Measurements from ENCODE around the gene COL15A1. TPM values are rescaled to one million over a fixed set of nuclear protein-coding genes. Genes with fewer than 3 reads are reported as not detected.

The COL15A1 gene
- total and polyA plus RNA-seq, 2 of the 13 experiments (the other 11 are each of a cell fraction or from before 2014, with no cell fraction given), result not detected

DNA sequence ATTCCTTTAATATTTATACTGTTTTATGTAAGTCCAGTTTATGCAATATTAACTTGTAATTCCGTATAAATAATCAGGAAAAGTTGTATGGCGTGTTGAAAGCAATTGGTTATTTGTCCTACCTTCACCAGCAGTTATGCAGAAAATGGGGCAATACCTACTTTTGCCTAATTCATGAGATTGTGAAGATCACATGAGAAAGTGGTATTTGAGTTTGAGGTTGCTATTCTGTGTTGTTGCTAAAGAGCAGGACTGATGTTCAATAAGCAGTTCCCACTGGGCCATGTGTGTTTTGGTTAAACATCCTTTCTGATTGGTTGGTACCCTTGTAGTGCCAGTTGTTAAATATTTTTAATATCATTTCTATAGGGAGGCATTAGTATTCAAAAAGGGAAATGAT, 164.4 kb downstream of the COL15A1 start:
- H3K79me2 ChIP-seq (ENCODE audit: insufficient read depth, low read length), result peaks cover 24% of the 10 kb centered on the region
- ChIA-PET CTCF (ENCODE audit: low intra/inter-chr PET ratio, low total read pairs) (no interaction called here), POLR2A (no interaction called here)
- no peak overlapping the region for H2AFZ ChIP-seq (ENCODE audit: low read length)
- no TSS peak for BruUV-seq (replicated peaks)
- DNase-seq (ENCODE audit: low spot score) (no peak), ATAC-seq (no peak), FAIRE-seq (no peak)
- H3K4me2 ChIP-seq (ENCODE audit: low read depth, low read length), result no peak overlapping the region
- H3K27me3 ChIP-seq (ENCODE audit: control insufficient read depth in 1 of 2, insufficient read depth in 2 of 2, low read length in 2 of 2), result no peaks in the 10 kb centered on the region; a peak in 1 of 5 replicates
- no peaks in the 10 kb centered on the region for H3K9me3 ChIP-seq (ENCODE audit: low read length)
- in situ Hi-C loops (cut with HindIII; ENCODE audit: extremely low pct_ligation_motif_present, low pct_unique_long_range_greater_than_20kb), result no loop called here
- H3K9ac ChIP-seq (ENCODE audit: insufficient read depth, low read depth, low read length), result no peak overlapping the region
- no peak overlapping the region for H3K27ac ChIP-seq (ENCODE audit: extremely low read length, insufficient read depth, low read length)
- H4K20me1 ChIP-seq (ENCODE audit: insufficient read depth, low read length), result no peaks in the 10 kb centered on the region
- 99% methylated on average over 2 of the region's 2 CpGs for WGBS (ENCODE audit: low lambda C conversion rate)
- TF ChIP-seq KLF9 (CRISPR knock-in tag; IDR thresholded peaks at IDR 0.05; ENCODE audit: low read depth) (no peak), ZNF841 (CRISPR knock-in tag; IDR thresholded peaks at IDR 0.05; ENCODE audit: borderline replicate concordance) (no peak), ZBTB2 (CRISPR knock-in tag; IDR thresholded peaks at IDR 0.05; ENCODE audit: low read depth) (no peak), FOXK2 (IDR thresholded peaks at IDR 0.05) (no peak)
- H3K36me3 ChIP-seq (replicated peaks in 1 of 2; ENCODE audit: control insufficient read depth in 1 of 2, insufficient read depth in 2 of 2, low read length in 2 of 2), result no peaks in the 10 kb centered on the region
- intact Hi-C loops (cut with micrococcal nuclease; ENCODE audit: unreplicated experiment), result no loop called here
- peaks cover 42% of the 10 kb centered on the region for H3K4me1 ChIP-seq (ENCODE audit: insufficient read depth, low read length)
- no peak overlapping the region for H3K4me3 ChIP-seq (replicated peaks in 1 of 3; ENCODE audit: insufficient read depth in 1 of 3, low read depth in 2 of 3, low read length in 3 of 3)

DNA sequence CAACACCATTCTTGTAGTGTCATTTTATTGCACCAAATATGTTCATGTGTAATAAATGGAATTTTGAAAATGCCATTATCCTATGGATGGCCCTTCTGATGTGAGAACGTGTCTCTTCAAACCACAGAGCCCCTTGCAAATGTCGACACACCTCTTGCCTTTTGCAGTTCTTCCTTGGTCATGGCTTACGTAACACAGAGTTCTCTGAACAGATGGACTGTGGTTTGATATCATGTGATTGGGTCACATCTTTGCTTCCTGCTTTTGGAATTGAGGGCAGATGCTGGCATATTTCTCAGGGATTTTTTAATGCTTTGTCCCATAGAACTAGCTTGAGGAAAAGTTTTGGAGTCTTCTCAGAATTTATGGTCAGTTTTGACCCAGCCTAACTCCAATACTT, 165.8 kb downstream of the COL15A1 start:
- Histone ChIP-seq H3K9me3 (ENCODE audit: low read length) (no peaks in the 10 kb centered on the region), H2AFZ (ENCODE audit: low read length) (no peak overlapping the region), H3K9ac (ENCODE audit: insufficient read depth, low read depth, low read length) (no peak overlapping the region), H3K27me3 (ENCODE audit: control insufficient read depth in 1 of 2, insufficient read depth in 2 of 2, low read length in 2 of 2) (no peaks in the 10 kb centered on the region), H3K4me1 (ENCODE audit: insufficient read depth, low read length) (peaks cover 29% of the 10 kb centered on the region), H3K36me3 (replicated peaks in 1 of 2; ENCODE audit: control insufficient read depth in 1 of 2, insufficient read depth in 2 of 2, low read length in 2 of 2) (no peaks in the 10 kb centered on the region), H3K79me2 (ENCODE audit: insufficient read depth, low read length) (peaks cover 24% of the 10 kb centered on the region), H3K4me2 (ENCODE audit: low read depth, low read length) (no peak overlapping the region), H4K20me1 (ENCODE audit: insufficient read depth, low read length) (no peaks in the 10 kb centered on the region), H3K4me3 (replicated peaks in 1 of 3; ENCODE audit: insufficient read depth in 1 of 3, low read depth in 2 of 3, low read length in 3 of 3) (no peak overlapping the region), H3K27ac (ENCODE audit: extremely low read length, insufficient read depth, low read length) (no peak overlapping the region)
- in situ Hi-C loops (cut with HindIII; ENCODE audit: extremely low pct_ligation_motif_present, low pct_unique_long_range_greater_than_20kb) (no loop called here), intact Hi-C loops (cut with micrococcal nuclease; ENCODE audit: unreplicated experiment) (no loop called here)
- TF ChIP-seq CHD2 (IDR thresholded peaks at IDR 0.05; ENCODE audit: low read depth, low read length) (no peak), CEBPB (IDR thresholded peaks at IDR 0.05; ENCODE audit: borderline replicate concordance, low read depth, low read length) (peak; percentile 12; the same call in 1 of the 2 replicates), ZNF749 (CRISPR knock-in tag; IDR thresholded peaks at IDR 0.05; ENCODE audit: borderline replicate concordance) (no peak)
- TF ChIP-seq, protein P1, sequence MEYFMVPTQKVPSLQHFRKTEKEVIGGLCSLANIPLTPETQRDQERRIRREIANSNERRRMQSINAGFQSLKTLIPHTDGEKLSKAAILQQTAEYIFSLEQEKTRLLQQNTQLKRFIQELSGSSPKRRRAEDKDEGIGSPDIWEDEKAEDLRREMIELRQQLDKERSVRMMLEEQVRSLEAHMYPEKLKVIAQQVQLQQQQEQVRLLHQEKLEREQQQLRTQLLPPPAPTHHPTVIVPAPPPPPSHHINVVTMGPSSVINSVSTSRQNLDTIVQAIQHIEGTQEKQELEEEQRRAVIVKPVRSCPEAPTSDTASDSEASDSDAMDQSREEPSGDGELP (IDR thresholded peaks at IDR 0.05; ENCODE audit: borderline replicate concordance, low read depth), result no peak
- no peak for FAIRE-seq
- WGBS (ENCODE audit: low lambda C conversion rate), result 96% methylated on average over 3 of the region's 3 CpGs
- ChIA-PET CTCF (ENCODE audit: low intra/inter-chr PET ratio, low total read pairs) (no interaction called here), POLR2A (no interaction called here)
- no TSS peak for BruUV-seq (replicated peaks)
- ATAC-seq, result no peak
- no peak for DNase-seq (ENCODE audit: low spot score)
